PFSK-1 (cell line): ENCODE results near the gene NPHP4.

Source experiments
- FOXP2 ChIP-seq: optimal IDR thresholded peaks from 2 replicates; pipeline ENCODE3; 2011; ENCODE audit warnings: borderline replicate concordance, control low read depth, inconsistent platforms; ENCODE audit not compliant: insufficient read depth; ENCODE audit errors: extremely low read length, extremely low read depth
- POLR2AphosphoS5 ChIP-seq: IDR thresholded peaks from 2 replicates; pipeline ENCODE4 v1.6.1; 2012; ENCODE audit warnings: low read depth, mild to moderate bottlenecking, control low read depth, low read length, moderate library complexity
- REST ChIP-seq, 2 experiments: IDR thresholded peaks; 2 replicates each; pipeline versions ENCODE4 v1.6.1 to v1.8.0; 2011 to 2012; ENCODE audit warnings: low read depth in 2 of 2, low read length in 2 of 2, control low read depth in 1 of 2, inconsistent platforms in 1 of 2, mild to moderate bottlenecking in 1 of 2, moderate library complexity in 1 of 2; ENCODE audit not compliant: insufficient read depth in 1 of 2
- SIN3A ChIP-seq: IDR thresholded peaks from 2 replicates; pipeline ENCODE4 v1.6.1; 2012; ENCODE audit warnings: mild to moderate bottlenecking, low read length, moderate library complexity, borderline replicate concordance; ENCODE audit not compliant: insufficient read depth
- TAF1 ChIP-seq: IDR thresholded peaks from 2 replicates; pipeline ENCODE4 v1.6.1; 2012; ENCODE audit warnings: low read length, control low read depth, borderline replicate concordance; ENCODE audit not compliant: insufficient read depth

The NPHP4 gene

DNA sequence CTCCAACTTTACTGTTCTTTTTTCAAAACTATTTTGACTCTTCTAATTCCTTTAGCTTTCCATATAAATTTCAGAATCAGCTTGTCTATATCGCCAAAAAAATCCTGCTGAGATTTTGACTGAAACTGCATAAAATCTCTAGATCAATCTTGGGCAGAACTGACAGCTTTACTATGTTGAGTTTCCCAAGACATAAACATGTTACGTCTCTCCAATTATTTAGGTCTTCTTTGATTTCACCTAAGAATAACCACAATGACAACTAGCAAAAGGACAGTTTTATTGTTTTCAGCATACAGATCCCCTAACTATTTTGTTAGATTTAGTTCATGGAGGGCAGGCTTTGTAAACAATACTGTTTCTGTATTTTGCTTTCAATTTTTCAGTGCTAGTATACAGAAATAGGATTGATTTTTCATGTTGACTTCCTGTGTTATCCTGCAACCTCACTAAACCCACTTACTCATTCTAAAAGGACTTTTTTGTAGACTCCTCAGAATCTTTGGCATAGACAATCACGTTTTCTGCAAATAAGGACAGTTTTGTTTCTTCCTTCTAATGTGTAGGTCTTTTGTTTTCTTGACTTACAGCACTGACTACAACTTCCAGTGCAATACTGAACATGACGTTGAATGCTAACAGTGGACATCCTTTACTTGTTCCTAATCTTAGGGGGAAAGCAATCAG is 63.4 kb downstream of the NPHP4 start:
- TF ChIP-seq POLR2AphosphoS5 = no peak
- TF ChIP-seq REST (IDR thresholded peaks at IDR 0.05; ENCODE audit: insufficient read depth in 1 of 2, low read depth in 2 of 2, low read length in 2 of 2) = no peak
- no peak for TF ChIP-seq TAF1
- no peak for TF ChIP-seq FOXP2
- no peak for TF ChIP-seq SIN3A

DNA sequence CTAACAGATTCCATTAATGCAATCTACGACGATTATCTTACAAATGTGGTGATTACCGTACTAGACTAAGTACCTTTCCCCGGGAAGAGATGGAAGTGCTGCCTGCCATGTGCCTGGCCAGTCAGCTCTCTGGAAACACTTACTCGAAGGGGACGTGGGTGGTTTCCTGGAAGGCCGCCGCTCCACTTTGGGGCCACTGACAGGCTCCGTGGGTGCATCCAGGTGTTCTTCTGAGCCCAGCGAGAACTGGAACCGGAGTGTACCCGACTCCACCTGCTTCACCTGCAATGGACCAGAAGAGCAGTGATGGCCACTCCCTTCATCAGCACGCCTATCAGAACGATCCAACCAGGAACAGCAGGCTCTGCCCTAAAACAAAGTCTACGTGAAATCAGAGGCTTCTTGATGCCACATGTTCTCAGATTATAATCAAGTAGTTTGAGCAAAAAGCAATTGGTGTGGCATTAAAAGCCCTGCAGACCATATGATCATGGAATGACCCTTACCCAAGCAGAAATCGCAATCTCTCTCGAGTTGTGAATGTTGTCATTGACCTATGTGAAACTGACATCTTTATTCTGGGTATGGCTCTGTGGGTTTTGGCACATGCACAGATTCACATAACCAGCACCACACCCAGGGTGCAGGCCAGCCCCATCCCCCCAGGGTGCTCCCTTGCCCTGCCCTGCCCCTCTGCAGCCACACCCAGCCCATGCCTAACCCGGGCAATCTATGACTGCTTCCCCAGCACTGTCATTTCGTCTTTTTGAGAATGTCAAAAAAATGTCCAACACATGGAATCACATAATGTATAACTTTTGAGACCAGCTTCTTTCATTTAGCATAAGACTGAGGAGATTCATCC is 64.5 kb downstream of the NPHP4 start:
- TF ChIP-seq FOXP2 (no peak), POLR2AphosphoS5 (no peak), SIN3A (no peak)

DNA sequence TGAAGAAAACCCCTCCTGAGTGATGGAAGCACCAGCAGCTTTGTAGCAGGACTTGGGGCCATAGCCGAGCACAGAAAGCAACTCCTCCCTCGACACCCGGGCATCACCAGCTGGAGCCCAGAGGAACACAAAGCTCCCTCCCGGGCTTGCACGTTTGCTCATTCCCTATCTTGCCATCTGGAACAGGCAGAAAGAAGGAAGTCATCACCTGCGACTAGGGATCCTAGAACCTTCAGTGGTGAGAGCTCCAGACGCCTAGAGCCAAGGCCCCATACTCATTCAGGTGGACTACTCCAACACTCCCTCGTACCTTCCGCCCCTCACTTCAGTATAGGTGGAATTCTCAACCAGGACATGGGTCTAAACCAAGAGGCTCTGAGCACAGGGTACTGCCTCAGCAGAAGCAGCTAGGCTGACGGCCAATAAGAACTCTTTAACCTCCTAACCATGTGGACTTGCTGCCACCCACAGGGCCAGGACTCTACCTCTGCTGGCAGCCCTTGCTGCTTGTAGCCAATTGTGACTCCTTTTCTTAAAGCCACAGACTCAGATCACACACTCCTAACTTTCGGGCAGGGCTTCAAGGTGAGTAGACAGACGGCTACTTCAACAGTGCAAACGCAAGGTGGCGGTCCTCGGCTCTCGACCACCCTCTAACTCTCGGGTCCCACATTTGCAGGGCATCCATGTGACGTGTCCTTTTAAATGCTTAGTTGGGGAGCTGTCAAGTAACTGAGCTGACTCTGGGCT is 65.4 kb downstream of the NPHP4 start:
- TF ChIP-seq TAF1 (no peak), FOXP2 (no peak), POLR2AphosphoS5 (no peak), SIN3A (no peak), REST (IDR thresholded peaks at IDR 0.05; ENCODE audit: insufficient read depth in 1 of 2, low read depth in 2 of 2, low read length in 2 of 2) (no peak)

DNA sequence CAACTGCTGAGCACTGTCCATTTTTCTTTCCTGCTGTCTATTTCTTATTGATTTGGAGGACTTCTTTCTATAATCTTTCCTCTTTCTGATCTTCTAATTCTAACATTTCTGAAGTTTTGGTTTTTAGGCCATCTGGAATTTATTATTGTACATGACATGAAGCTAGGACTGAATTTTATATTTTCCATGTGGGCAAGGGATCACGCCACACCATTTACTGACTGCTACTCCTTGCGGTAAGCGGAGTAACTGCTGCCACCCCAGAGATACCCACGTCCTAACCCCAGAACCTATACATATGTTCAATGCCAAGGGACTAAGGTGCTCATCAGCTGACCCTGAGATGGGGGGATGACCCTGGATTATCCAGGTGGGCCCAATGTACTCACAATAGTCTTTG is 70.6 kb downstream of the NPHP4 start:
- no peak for TF ChIP-seq SIN3A
- TF ChIP-seq REST (IDR thresholded peaks at IDR 0.05; ENCODE audit: insufficient read depth in 1 of 2, low read depth in 2 of 2, low read length in 2 of 2) = no peak
- TF ChIP-seq POLR2AphosphoS5 = no peak
- no peak for TF ChIP-seq TAF1

DNA sequence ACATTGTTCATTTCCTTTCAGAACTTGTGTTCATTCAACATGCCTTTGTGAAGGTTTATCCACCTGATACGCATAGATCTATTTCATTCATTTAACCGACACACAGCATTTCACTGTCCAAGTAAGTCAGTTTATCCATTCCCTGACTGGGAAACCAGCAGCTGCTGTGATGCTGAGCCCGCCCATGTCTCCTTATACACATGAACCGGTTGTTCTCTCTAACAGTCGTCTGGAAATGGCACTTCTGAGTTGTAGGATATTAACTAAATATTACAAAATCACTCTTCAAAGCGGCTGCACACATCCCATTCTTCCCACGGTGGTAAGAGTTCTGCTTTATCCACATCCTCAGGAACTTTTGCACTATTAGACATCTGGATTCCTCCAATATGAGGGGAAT is 71.1 kb downstream of the NPHP4 start:
- TF ChIP-seq POLR2AphosphoS5 (no peak), SIN3A (no peak), TAF1 (no peak), FOXP2 (no peak), REST (IDR thresholded peaks at IDR 0.05; ENCODE audit: insufficient read depth in 1 of 2, low read depth in 2 of 2, low read length in 2 of 2) (no peak)
